GM12878 (cell line): ENCODE data around the gene EYA2. TPM values are rescaled to one million over a fixed set of nuclear protein-coding genes. Genes with fewer than 3 reads are reported as not detected.

Experiments
- ATAC-seq: fragments of 200-7000 bp; cut with Tn5 transposase; 3 replicates; pipeline ENCODE4 v1.9.1; 2020; ENCODE audit warnings: mild to moderate bottlenecking, moderate library complexity
- BruUV-seq: library from RNA; stranded (reverse); fragments of 400-500 nt; replicated peaks from 2 replicates; lab custom pipeline; 2021; lab: Mats Ljungman, UMichigan
- CTCF ChIA-PET: fragments of 300-600 bp; sonication (Branson Sonifier 250); formaldehyde crosslinking; extraction: SDS; loops from one replicate; lab custom pipeline; 2021; ENCODE audit warnings: inconsistent platforms; lab: Yijun Ruan, JAX
- POLR2A ChIA-PET: fragments of 350-600 bp; formaldehyde crosslinking; extraction: SDS; loops from one replicate; lab custom pipeline; 2021; ENCODE audit warnings: inconsistent platforms; lab: Charles Lee
- RAD21 ChIA-PET: fragments of 300-600 bp; sonication (Branson Sonifier 250); formaldehyde crosslinking; loops from one replicate; lab custom pipeline; 2023; ENCODE audit warnings: antibody characterized with exemption; ENCODE audit not compliant: unreplicated experiment; lab: Charles Lee
- SMC1A ChIA-PET: fragments of 300-600 bp; sonication (Branson Sonifier 250); formaldehyde crosslinking; loops from one replicate; lab custom pipeline; 2023; ENCODE audit not compliant: unreplicated experiment, uncharacterized antibody; lab: Charles Lee
- DNase-seq: peaks from one replicate; pipeline ENCODE4 v3.0.0-alpha.2; 2011; ENCODE audit warnings: low read depth, low spot score
- FAIRE-seq: peaks from 3 replicates; lab custom pipeline; 2011; peaks lifted over from hg19 to GRCh38; lab: Jason Lieb, UNC
- H2AFZ ChIP-seq: 2 replicates; pipeline ENCODE4 v1.6.0; 2011; ENCODE audit warnings: low read depth, low read length, control low read depth; ENCODE audit not compliant: control insufficient read depth
- H3K27ac ChIP-seq: 2 replicates; pipeline ENCODE4 v1.5.1; 2011; ENCODE audit warnings: control low read depth; ENCODE audit not compliant: control insufficient read depth, insufficient read depth
- H3K27me3 ChIP-seq, 2 experiments: replicated peaks in 1 of 2; 2 replicates each; pipeline versions ENCODE4 v1.6.0 to v1.6.1; 2011; ENCODE audit warnings: low read length in 1 of 2; ENCODE audit not compliant: control insufficient read depth in 2 of 2, insufficient read depth in 2 of 2
- H3K36me3 ChIP-seq, 2 experiments: 2 replicates each; pipeline ENCODE4 v1.5.1; 2011; ENCODE audit warnings: low read length in 1 of 2; ENCODE audit not compliant: control insufficient read depth in 2 of 2, insufficient read depth in 2 of 2
- H3K4me1 ChIP-seq: 2 replicates; pipeline ENCODE4 v1.6.1; 2011; ENCODE audit warnings: mild to moderate bottlenecking, low read length, moderate library complexity, mixed read lengths; ENCODE audit not compliant: control insufficient read depth, insufficient read depth
- H3K4me2 ChIP-seq: 2 replicates; pipeline ENCODE4 v1.6.0; 2011; ENCODE audit warnings: control low read depth; ENCODE audit not compliant: control insufficient read depth, insufficient read depth
- H3K4me3 ChIP-seq: fragments of 200-600 bp; sonication (generic); 2 replicates; pipeline ENCODE4 v1.5.1; 2016
- H3K79me2 ChIP-seq: 2 replicates; pipeline ENCODE4 v1.6.0; 2011; ENCODE audit warnings: low read length; ENCODE audit not compliant: control insufficient read depth, insufficient read depth
- H3K9ac ChIP-seq: 2 replicates; pipeline ENCODE4 v1.8.0; 2011; ENCODE audit warnings: low read length, control low read depth, mixed read lengths; ENCODE audit not compliant: control insufficient read depth, insufficient read depth
- H3K9me3 ChIP-seq: replicated peaks from 3 replicates; pipeline ENCODE4 v1.5.1; 2011; ENCODE audit warnings: mild to moderate bottlenecking, low read length; ENCODE audit not compliant: control insufficient read depth, insufficient read depth
- H4K20me1 ChIP-seq: 2 replicates; pipeline ENCODE4 v1.6.0; 2011; ENCODE audit not compliant: control insufficient read depth, insufficient read depth
- CREB1 ChIP-seq: IDR thresholded peaks from 2 replicates; pipeline ENCODE4 v1.6.1; 2012; ENCODE audit warnings: low read depth, mild to moderate bottlenecking, inconsistent platforms
- CTCF ChIP-seq, 3 experiments: IDR thresholded peaks in 2 of 3; conservative IDR thresholded peaks in 1 of 3; 2 replicates each; pipeline ENCODE4 v1.5.1; 2011; ENCODE audit warnings: low read depth in 3 of 3, low read length in 3 of 3, mild to moderate bottlenecking in 3 of 3, control low read depth in 2 of 3, moderate library complexity in 2 of 3, inconsistent platforms in 1 of 3, mixed read lengths in 1 of 3; ENCODE audit not compliant: control insufficient read depth in 2 of 3, insufficient read depth in 1 of 3; ENCODE audit errors: extremely low read depth in 1 of 3
- E4F1 ChIP-seq: fragments of 450-650 bp; IDR thresholded peaks from 2 replicates; pipeline ENCODE4 v1.6.1; 2018; ENCODE audit warnings: borderline replicate concordance, mild to moderate bottlenecking; ENCODE audit not compliant: partially characterized antibody
- HSF1 ChIP-seq: fragments of 150-350 bp; IDR thresholded peaks from 2 replicates; pipeline ENCODE4 v1.6.1; 2014; ENCODE audit warnings: mild to moderate bottlenecking, low read depth, low read length
- KAT2A ChIP-seq: conservative IDR thresholded peaks from 2 replicates; pipeline ENCODE4 v1.6.1; 2011; ENCODE audit warnings: low read depth, low read length; ENCODE audit not compliant: control insufficient read depth
- MTA2 ChIP-seq: fragments of 450-650 bp; IDR thresholded peaks from 2 replicates; pipeline ENCODE4 v1.6.1; 2016; ENCODE audit warnings: low read depth, mild to moderate bottlenecking, moderate library complexity
- PAX5 ChIP-seq: IDR thresholded peaks from 2 replicates; pipeline ENCODE4 v1.6.1; 2011; ENCODE audit warnings: low read depth, low read length, borderline replicate concordance
- SMAD1 ChIP-seq: fragments of 450-650 bp; IDR thresholded peaks from 2 replicates; pipeline ENCODE4 v1.6.1; 2018; ENCODE audit warnings: mild to moderate bottlenecking, low read depth; ENCODE audit not compliant: partially characterized antibody
- SMAD5 ChIP-seq: IDR thresholded peaks from 2 replicates; pipeline ENCODE4 v1.6.1; 2016; ENCODE audit warnings: antibody characterized with exemption, low read depth
- TARDBP ChIP-seq: IDR thresholded peaks from 2 replicates; pipeline ENCODE4 v1.6.1; 2016; ENCODE audit warnings: borderline replicate concordance
- TBL1XR1 ChIP-seq: IDR thresholded peaks from 2 replicates; pipeline ENCODE4 v1.6.1; 2012; ENCODE audit warnings: low read depth, low read length, improper control_type of control experiment
- TCF12 ChIP-seq: IDR thresholded peaks from 2 replicates; pipeline ENCODE4 v1.6.1; 2011; ENCODE audit warnings: low read depth, mild to moderate bottlenecking, low read length
- ZBTB11 ChIP-seq: fragments of 450-650 bp; formaldehyde crosslinking; IDR thresholded peaks from 2 replicates; pipeline ENCODE4 v1.5.0; 2022; ENCODE audit warnings: mild to moderate bottlenecking, missing genetic modification characterization
- WGBS: methylation state at CpG from one replicate; pipeline ENCODE4 v1.1.6; 2016; ENCODE audit warnings: low lambda C conversion rate; ENCODE audit not compliant: insufficient replicate concordance, insufficient coverage; ENCODE audit errors: missing lambda C conversion rate; 5-methylcytosine and 5-hydroxymethylcytosine counted together
- in situ Hi-C: fragments of 300-500 bp; cut with MboI; formaldehyde crosslinking; loops from 9 replicates; pipeline ENCODE4 v1.14.3; 2018; ENCODE audit warnings: mixed read lengths
- intact Hi-C: fragments of 100-400 bp; cut with micrococcal nuclease; formaldehyde crosslinking; loops from one replicate; pipeline ENCODE4 v1.14.2; 2022; ENCODE audit not compliant: unreplicated experiment
- polyA plus RNA-seq, 11 experiments: library from polyadenylated mRNA; depleted of rRNA in 4 of 11; unstranded in 6 of 11; stranded (reverse) in 5 of 11; fragments of >200 nt; fragmentation: Nextera tagmentation in 4 of 11; fragmentation: Illumina TruSeq in 1 of 11; extraction: Ambion mirVana in 4 of 11; extraction: Trizol in 1 of 11; gene quantifications; 1 replicate in 1 of 11; 2 replicates in 10 of 11; pipeline versions ENCODE4 v1.2.1 to v1.2.3, GENCODE V29; 2011 to 2016; ENCODE audit warnings: inconsistent platforms in 2 of 11, missing spikeins in 2 of 11, low read depth in 1 of 11
- total RNA-seq, 4 experiments: library from RNA; depleted of rRNA in 3 of 4; stranded (reverse); fragments of >200 nt in 3 of 4; fragmentation: Illumina TruSeq in 1 of 4; extraction: Trizol in 1 of 4; gene quantifications; 2 replicates each; pipeline versions ENCODE4 v1.2.1 to v1.2.3, GENCODE V29; 2013 to 2021

Gene EYA2
- total and polyA plus RNA-seq, 10 of the 15 experiments (the other 5 are each of a cell fraction or from before 2014, with no cell fraction given), result 0.20 TPM; not detected in 9

- FAIRE-seq, result no peak
- CTCF ChIA-PET, result interaction anchor here (0.8 kb wide), 1 partner anchor 13 kb away, joined by 3 read pairs; no protein-coding TSS in a partner anchor
- WGBS, result 81% methylated on average over 13 of the region's 13 CpGs
- Histone ChIP-seq H3K36me3 (no peaks in the 10 kb centered on the region), H3K79me2 (no peaks in the 10 kb centered on the region), H3K4me1 (no peaks in the 10 kb centered on the region), H3K9me3 (no peaks in the 10 kb centered on the region; the same call in 2 of the 3 replicates), H3K9ac (no peak overlapping the region), H4K20me1 (no peaks in the 10 kb centered on the region), H2AFZ (no peak overlapping the region), H3K4me3 (no peak overlapping the region), H3K27ac (no peak overlapping the region), H3K27me3 (no peaks in the 10 kb centered on the region; a peak in 2 of 4 replicates), H3K4me2 (no peak overlapping the region)
- in situ Hi-C loops (no loop called here), intact Hi-C loops (no loop called here)
- TF ChIP-seq CTCF (IDR thresholded peaks at IDR 0.05 in 2 of 3, conservative IDR thresholded peaks at IDR 0.05 in 1 of 3; ENCODE audit: control insufficient read depth in 2 of 3, extremely low read depth in 1 of 3, insufficient read depth in 1 of 3, low read depth in 3 of 3, low read length in 3 of 3), result no peak
- TF ChIP-seq MTA2, result no peak
- TF ChIP-seq SMAD5, result no peak
- no peak for TF ChIP-seq TCF12
- no peak for TF ChIP-seq TBL1XR1
- TF ChIP-seq CREB1, result no peak
- no peak for TF ChIP-seq PAX5
- no peak for TF ChIP-seq SMAD1
- no peak for TF ChIP-seq HSF1
- no peak for TF ChIP-seq E4F1
- no peak for TF ChIP-seq KAT2A
- no peak for TF ChIP-seq TARDBP
- no peak for TF ChIP-seq ZBTB11
- RAD21 ChIA-PET, result no interaction called here
- DNase-seq, result no peak
- SMC1A ChIA-PET, result no interaction called here
- no peak for ATAC-seq
- POLR2A ChIA-PET, result no interaction called here
- no TSS peak for BruUV-seq
These were observed 269.5 kb downstream of the EYA2 start for GRCh38 chr20:47164140-47164539.
